Glomerular endothelial cell (primary cell): Measurements from ENCODE around the gene TRIM38. TPM values are rescaled to one million over a fixed set of nuclear protein-coding genes. Genes with fewer than 3 reads are reported as not detected.
"Not testable (repeated sequence)": the region's sequence is repeated elsewhere in the genome, so short reads cannot be mapped to it uniquely, and the experiment has no call there.

Experiments
- DNase-seq: peaks from one replicate; pipeline ENCODE4 v3.0.0-alpha.2; 2011; ENCODE audit warnings: low read depth, low spot score; ENCODE audit errors: extremely low read depth
- total RNA-seq: library from RNA; depleted of rRNA; stranded (reverse); fragments of >200 nt; gene quantifications from 2 replicates; pipeline ENCODE4 v1.2.3, GENCODE V29; 2015

The TRIM38 gene
- total RNA-seq: 10.1 and 12.3 TPM in 2 replicates

- DNase-seq: peak; percentile 76
These were observed at the start of gene TRIM38 for GRCh38 chr6:25962149-25963127. Gene TRIM38 (plus strand): TSS chr6:25962802. CDS start chr6:25966523, 3,721 bp downstream.

GRCh38 chr6:25913741-25914140 lies 48.9 kb upstream of the TRIM38 start:
- DNase-seq: no peak

- no peak for DNase-seq
These were observed 46.3 kb upstream of the TRIM38 start for GRCh38 chr6:25916330-25916729.

- no peak for DNase-seq
These were observed 45.7 kb upstream of the TRIM38 start for GRCh38 chr6:25916789-25917490.

GRCh38 chr6:25918083-25918683 lies 44.4 kb upstream of the TRIM38 start:
- no peak for DNase-seq

GRCh38 chr6:25919657-25920056 lies 42.9 kb upstream of the TRIM38 start:
- DNase-seq: no peak

- no peak for DNase-seq
These were observed 40.9 kb upstream of the TRIM38 start for GRCh38 chr6:25921525-25922203.

- DNase-seq: no peak
These were observed 40.3 kb upstream of the TRIM38 start for GRCh38 chr6:25922301-25922700.

GRCh38 chr6:25925876-25926275 lies 36.7 kb upstream of the TRIM38 start:
- DNase-seq: no peak

- DNase-seq: no peak
These were observed 35.4 kb upstream of the TRIM38 start for GRCh38 chr6:25927178-25927577.

GRCh38 chr6:25927756-25928216 lies 34.8 kb upstream of the TRIM38 start:
- DNase-seq: no peak

GRCh38 chr6:25928562-25929324 lies 33.9 kb upstream of the TRIM38 start:
- no peak for DNase-seq

GRCh38 chr6:25929785-25930184 lies 32.8 kb upstream of the TRIM38 start:
- not testable (repeated sequence) for DNase-seq

- DNase-seq: no peak
These were observed 31.8 kb upstream of the TRIM38 start, which contains the start of gene SLC17A2 for GRCh38 chr6:25930532-25931410. Gene SLC17A2 (minus strand): TSS chr6:25930691. CDS start chr6:25925796, 4,895 bp downstream.

GRCh38 chr6:25931411-25931709 lies 31.2 kb upstream of the TRIM38 start:
- no peak for DNase-seq

- DNase-seq: no peak
These were observed 28.4 kb upstream of the TRIM38 start for GRCh38 chr6:25934156-25934555.

GRCh38 chr6:25934735-25935313 lies 27.8 kb upstream of the TRIM38 start:
- no peak for DNase-seq

GRCh38 chr6:25935953-25936352 lies 26.6 kb upstream of the TRIM38 start:
- DNase-seq: no peak

GRCh38 chr6:25939593-25939992 lies 23.0 kb upstream of the TRIM38 start:
- no peak for DNase-seq
